M059J (cell line): ENCODE measurements around the gene AFAP1L1. TPM values are rescaled to one million over a fixed set of nuclear protein-coding genes. Genes with fewer than 3 reads are reported as not detected.

ENCODE experiments used
- DNase-seq: peaks from one replicate; pipeline ENCODE4 v3.0.0-alpha.2; 2012; ENCODE audit warnings: low read depth
- total RNA-seq: library from RNA; depleted of rRNA; stranded (reverse); fragments of >200 nt; shearing (Covaris generic); gene quantifications from 2 replicates; pipeline ENCODE4 v1.2.3, GENCODE V29; 2014; rRNA removed

The AFAP1L1 gene
- total RNA-seq, result 6.5 and 9.1 TPM in 2 replicates

DNA sequence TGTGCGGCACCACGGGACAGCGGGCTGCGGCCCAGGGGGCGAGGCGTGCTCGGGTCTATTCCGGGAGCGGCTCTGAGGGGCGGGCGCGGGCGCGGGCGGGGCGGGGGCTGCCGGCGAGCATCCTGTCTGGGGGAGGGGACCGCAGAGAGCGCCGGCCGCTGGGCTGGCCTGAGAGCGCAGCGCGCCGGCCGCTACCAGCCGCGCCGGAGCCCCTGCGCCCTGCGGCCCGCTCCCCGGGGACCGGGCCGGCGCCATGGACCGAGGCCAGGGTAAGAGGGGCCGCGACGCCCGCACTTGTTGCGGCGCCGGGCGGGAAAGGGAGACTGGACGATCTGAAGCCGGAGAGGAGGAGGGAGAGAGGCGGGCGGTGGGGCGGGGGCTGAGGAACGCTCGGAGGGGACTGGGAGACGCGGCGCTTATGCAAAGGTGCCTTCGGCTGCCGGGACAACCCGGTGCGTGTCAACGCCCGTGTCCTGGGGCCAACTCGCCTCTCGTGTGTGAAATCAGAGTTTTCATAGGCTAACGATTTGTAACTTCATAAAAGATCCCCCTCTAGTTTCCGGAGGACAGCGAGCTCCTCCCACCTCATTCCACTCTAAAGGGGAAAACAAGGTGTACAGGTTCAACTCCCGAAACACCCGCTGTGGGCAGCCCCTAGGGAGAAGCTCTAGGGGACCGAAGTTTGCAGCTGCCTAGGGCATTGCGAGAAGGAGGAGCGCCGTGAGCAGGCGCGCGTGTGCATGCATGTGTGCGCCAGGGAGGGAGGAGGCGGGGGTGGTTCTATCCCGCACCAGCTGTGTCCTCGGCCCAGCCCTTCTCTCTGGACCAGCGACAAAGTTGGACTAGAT, at the start of gene AFAP1L1:
Gene AFAP1L1 (plus strand): TSS at position 144 of the 848 bp plus-strand sequence. CDS start 110 bp downstream, at position 254.
- peak; percentile 58 for DNase-seq

DNA sequence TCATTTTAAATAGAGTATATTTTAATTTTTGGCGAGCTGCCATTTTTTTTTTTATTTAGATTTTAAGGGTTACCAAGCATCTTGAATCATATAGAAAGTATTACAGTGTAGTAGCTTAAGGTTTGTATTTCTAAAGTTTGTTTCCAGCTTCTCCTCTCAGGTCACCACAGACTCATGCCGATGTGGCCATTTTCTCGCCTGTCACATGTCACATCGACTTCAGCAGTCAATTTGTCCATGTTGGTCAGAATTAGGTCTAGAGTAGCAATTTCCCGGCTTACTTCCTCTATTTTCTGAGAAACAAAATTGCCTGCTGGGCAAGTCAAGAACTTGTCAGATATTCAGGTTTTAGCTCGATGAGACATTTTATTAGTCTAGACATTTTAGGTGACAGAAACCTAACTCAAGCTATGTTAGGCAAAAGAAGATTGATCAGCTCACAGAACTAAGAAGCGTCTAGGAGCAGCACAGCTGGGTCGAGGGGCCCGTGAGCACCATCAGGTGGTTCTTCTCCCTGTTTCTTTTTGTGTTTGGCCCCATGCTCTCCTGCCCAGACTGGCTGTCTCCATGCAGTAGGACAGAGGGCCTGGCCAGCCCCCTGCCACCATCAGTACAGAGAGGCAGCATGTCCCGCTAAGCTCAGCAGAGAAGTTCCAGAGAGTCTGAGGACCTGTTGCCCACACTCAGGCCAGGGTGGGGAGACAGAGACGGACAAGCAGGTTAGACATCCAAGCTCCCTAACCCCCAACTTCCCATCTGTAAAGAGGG, 48.4 kb upstream of the AFAP1L1 start:
- DNase-seq, result no peak

DNA sequence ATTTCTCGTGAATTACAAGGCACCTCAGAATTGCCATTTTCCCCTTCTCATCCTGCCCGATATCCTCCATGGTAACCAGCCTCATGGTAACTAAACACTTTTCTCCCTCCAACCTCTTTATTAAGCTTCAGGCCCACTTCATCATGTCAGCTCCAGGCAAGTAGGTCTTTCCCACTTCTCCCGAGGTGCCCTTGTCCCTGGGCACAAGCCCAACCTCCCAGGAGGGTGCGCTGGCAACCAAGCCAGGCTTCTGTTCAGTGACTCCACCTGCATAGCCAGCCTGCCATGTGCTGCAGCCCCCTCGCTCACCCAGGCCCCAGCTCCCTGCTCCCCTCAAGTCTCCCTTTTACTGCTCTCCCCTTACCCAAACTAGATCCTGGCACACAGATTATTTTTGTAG, 47.4 kb upstream of the AFAP1L1 start:
- DNase-seq, result no peak

DNA sequence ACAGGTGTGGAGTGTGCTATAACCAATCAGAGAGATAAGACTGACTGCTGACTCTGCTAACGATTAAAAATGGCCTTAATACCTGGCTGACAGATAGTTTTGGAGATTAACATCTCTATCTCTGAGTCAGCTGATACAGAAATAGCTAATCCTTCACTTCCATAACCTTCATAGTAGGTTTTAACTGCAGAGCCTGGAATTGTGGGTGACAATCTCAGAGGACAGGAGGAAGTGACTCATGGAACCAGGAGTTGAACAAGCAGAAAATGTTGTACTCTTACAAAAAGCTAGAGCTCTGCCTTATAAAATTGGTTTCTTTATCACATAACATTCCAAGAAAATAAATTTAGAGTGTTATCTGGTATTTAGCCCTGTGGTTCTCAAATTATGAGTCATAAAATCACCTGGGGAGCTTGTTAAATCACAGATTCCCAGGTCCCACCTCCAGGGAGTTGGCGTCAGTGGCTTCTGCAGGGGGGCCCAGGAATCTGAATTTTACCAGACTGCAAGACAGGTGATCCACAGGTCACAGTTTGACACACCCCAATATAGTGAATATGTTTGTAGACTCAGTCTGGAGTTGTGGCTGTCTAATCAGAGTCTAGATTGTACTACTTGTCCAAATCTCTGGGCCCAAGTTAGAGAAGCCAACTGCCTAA, 44.4 kb upstream of the AFAP1L1 start:
- DNase-seq, result peak; percentile 97

DNA sequence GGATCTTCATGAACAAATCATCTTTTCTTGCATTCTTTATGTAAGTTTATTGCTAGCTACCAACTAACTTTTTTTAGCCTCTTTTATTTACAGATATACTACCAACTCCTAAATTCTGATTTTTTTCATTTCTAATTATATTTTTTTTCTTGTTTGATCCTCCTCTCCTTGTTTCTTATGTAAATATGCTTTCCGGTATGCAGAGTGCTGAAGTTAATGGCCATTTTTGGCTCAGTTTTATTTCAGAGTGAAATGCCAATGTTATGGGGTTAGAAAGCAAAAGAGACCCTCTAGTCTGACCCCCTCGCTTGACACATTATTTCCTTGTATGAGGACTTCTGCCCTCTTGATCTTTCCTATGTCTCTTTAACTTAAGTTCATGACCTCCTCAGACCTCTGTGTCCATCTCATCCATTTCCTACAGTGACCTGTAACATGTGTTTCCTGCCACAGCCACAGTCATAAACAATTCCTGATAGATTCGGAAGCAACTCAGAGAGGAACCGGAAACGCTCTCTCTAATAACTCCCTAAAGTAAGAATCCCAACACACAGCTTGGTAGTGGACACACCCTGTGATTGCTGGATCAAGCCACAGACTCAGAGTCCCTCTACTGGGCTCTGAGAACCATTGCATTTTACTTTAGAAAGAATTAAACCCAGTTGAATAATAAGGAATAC, 42.9 kb upstream of the AFAP1L1 start:
- peak; percentile 91 for DNase-seq

DNA sequence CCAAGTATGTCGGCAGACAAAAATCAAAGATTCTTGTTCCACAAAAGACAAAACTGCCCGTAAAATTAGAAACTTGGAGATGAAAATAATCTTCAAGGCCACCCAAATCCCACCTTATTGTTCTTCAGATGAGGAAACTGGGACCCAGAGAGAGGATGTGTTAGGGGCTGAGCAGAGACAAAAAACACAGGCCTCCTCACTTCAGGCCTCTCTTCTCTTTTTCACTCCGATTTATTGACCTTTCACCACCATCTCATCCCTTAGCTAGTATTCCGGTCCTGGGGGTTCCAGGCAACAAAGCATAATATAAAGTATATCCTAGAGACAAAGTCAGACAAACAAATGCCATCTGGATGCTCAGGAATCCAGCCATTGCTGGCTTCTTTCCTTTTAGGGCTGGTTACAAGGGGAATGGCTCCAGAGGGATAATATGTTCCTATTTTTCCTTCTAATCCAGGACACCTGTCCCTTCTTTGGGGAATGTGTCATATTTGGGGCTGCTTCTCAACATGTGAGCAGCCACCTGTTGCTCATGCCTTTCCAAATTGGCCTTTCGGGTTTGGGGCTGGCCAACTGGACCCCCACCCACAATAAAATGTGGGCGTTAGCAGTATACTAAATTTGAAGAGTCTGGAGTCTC, 42.2 kb upstream of the AFAP1L1 start:
- DNase-seq, result no peak

DNA sequence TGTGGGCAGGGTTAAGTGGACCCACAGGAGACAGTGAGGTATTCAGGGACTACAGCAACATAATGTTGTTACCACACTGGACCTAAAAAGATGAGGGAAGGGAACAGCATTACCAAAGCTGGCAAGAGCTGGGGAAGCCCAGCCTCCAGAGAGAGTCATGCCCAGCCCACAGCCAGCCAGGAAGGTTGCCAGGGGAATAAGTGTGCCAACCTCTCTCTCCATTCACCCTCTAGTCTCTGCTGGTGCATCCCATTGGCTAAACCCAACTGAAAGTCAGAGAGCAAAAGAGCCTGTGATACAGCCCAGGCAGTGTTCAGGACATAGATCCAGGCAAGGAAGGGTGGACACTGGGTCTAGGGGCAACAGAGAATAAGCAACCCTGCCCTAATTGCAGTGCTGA, 35.8 kb upstream of the AFAP1L1 start:
- DNase-seq, result no peak

DNA sequence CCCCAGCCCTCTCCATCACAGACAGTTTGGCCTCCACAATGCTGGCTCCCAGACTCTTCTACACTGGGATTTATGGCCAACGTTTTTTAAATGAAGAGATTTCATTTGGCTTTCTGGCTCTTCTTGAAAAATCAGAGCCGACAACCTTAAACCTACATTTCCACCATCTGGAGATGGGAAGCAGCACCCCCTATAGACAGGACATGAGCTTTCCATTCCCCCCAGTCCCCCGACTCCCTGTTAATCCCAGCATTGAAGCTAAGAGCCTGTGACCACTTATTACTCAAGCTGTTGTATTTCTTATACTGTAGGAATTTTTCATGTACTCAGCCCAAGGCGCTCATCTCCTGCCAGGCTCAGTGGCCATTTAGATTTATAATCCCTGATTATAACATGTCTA, 34.0 kb upstream of the AFAP1L1 start:
- DNase-seq, result no peak

DNA sequence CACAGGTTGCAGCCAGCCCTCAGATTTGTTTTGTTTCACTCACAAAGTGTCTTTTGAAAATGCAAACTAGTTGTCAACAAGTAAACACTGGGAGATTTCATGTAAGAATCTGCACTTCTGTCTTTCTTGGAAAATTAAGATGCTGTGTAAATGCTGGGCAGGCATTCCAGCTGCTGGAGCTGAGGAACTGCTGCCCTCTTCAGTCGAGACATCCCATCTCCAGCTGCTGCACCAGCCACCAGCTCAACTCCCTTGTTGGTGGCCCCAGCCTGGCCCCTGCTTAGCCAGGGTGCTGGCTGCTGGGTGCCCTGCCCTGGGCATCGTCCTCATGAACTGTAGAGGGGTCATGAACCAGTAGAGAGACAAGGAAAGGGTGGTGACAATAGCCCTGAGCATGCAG, 33.1 kb upstream of the AFAP1L1 start:
- DNase-seq, result no peak

DNA sequence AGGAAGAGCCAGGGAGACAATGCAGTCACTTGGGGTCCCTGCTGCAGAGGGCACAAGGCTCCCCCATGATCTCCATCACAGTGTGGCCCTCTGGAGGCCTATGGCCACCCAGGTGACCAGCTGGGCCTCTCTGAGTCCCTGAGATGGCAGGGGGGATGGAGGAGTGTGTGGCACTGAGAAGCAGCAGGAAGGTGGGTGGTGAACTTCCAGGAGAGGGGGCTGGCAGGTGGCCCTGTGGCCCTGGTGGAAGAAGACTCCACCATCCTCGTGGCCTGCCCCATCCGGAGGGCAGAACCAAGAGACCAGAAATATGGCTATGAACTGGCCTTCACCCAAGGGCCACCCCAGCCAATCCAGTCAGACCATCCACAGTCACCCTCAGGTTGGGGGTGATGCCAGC, 31.7 kb upstream of the AFAP1L1 start:
- no peak for DNase-seq

DNA sequence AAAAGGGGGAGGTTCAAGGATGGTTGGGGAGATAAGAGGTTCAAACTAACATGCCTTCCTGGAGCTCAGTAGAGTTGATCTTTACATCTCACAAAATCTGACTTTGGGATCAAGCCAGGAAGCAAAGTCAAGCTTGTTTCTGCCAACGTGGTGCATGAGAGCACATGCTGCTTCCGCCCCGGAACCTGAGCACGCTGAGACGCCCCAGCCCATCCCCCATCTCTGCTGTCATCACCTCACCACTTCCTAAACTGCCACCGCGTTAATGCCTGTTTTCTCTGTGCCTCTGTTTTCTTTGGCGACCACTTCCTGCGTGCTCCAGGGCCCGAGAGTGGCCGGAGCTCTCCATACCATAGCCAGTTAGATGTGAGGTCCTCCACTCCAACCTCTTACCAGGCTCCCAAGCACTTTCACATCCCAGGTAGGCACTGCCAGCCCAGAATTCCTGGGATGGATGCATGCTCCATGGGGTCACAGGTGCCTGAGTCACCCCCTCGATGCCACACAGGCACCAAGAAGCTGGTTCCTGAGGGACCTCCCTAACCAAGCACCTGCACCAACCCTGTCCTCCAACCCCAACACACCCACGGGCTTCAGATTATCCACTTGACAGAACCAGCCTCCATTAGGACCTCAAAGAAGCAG, 31.2 kb upstream of the AFAP1L1 start:
- no peak for DNase-seq

DNA sequence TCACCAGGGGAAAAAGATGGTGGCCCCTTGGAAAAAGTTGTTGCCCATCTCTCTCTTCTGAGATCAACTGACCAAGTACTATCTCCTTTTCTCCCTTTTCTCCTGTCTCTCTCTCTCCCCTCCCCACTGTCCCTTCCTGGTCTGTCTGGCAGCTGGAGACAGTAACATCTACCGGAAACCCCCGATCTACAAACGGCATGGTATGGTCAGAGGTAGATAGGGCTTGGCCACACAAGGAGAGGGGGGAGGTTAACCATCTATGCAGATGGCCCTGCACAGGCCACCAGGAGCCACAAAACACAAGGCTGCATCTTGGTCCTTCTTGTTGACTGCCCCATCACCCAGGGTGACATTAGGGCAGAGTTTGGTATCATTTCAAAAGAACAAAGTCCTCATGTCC, 29.3 kb upstream of the AFAP1L1 start:
- no peak for DNase-seq

DNA sequence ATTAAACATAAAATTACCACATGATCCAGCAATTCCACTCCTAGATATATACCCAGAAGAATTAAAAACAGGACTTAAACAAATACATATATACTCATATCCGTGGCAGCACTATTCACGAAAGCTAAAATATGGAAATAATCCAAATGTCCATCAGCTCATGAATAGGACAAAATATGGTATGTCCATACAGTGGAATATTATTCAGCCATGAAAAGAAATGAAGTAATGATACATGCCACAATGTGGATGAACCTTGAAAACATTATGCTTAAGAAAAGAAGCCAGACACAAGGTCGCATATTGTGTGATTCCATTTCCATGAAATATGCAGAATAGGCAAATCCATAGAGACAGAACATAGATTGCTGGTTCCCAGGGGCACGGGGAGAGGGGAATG, 24.8 kb upstream of the AFAP1L1 start:
- DNase-seq, result no peak

DNA sequence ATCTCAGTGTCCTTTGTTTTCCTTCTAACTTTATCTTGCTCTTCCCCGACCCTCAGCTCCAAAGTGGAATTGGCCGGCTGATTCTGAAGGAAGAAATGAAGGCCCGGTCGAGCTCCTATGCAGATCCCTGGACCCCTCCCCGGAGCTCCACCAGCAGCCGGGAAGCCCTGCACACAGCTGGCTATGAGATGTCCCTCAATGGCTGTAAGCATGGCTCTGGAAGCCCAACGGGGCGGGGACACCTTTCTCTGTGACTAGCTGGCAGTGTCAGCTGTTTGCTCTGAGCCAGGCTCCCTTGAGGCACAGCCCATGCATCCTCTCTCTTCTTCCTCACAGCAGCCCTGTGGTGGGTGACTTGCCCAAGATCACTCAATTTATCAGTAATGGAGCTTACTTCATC, 23.9 kb upstream of the AFAP1L1 start:
- no peak for DNase-seq

DNA sequence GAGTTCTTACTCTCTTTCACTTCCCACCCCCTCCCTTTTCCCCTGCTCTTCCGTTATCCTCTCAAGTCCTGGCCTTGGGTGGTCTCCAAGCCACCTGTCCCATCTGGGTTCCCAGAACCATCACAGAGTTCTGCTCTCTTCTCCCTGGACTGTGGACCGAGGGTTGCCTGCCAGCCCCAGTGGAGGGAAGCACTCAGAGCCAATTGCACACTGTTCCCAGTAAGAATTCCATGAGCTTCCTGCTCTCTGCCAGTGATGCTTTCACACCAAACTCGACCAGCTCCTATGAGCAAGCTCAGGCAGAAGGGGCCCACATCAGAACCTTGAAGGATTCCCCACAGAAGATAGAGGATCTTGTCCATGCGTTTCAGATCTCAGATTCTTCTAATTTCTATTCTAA, 20.1 kb upstream of the AFAP1L1 start:
- DNase-seq, result no peak

DNA sequence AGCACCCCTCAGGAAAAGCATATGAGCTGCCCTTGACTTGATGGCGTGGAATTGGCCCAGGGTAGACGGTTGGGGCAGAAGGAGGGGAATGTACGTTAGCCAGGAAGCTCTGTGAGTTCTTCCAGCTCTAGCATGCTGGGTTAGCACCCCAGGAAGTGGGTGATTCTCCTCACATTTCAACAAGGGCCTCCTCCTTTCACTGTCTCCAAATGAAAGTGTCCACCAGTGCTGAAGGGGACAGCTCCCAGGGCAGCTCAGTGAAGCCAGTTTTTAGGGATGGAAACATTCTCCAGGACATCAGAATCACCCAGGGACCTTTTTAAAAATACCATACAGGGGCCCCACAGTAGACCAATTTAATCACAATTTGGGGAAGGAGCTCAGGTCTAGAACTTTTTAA, 17.2 kb upstream of the AFAP1L1 start:
- peak; percentile 47 for DNase-seq

DNA sequence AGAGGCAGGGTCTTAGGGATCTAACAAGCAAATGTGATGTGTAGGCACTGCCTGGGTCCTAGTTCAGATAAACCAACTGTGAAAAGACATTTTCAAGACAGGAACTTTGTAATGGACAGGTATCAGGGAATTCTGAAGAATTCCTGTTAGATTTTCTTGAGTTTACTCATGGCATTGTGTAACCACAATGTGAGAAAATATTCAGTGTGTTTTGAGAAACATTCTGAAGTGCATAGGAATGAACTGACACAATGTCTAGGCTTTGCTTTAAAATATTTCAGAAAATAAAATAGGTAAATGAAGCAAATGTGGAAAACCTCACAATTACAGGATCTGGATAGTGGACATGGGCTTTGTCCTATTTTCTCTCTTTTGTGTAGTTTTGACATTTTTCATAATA, 15.2 kb upstream of the AFAP1L1 start:
- peak; percentile 40 for DNase-seq

DNA sequence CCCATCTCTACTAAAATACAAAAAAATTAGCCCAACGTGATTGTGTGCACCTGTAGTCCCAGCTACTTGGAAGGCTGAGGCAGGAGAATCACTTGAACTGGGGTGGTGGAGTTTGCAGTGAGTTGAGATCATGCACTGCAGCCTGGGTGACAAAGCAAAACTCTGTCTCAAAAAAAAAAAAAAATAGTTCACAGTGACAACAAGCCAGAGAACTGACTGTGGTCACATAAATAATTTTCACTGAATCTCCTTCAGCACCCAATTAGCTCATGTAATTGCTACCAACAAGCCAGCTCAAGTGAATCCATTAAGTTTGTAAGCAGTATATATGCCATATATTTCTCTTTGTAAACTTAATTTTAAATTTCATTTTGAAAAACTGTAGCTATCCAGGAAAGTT, 14.5 kb upstream of the AFAP1L1 start:
- peak; percentile 22 for DNase-seq

DNA sequence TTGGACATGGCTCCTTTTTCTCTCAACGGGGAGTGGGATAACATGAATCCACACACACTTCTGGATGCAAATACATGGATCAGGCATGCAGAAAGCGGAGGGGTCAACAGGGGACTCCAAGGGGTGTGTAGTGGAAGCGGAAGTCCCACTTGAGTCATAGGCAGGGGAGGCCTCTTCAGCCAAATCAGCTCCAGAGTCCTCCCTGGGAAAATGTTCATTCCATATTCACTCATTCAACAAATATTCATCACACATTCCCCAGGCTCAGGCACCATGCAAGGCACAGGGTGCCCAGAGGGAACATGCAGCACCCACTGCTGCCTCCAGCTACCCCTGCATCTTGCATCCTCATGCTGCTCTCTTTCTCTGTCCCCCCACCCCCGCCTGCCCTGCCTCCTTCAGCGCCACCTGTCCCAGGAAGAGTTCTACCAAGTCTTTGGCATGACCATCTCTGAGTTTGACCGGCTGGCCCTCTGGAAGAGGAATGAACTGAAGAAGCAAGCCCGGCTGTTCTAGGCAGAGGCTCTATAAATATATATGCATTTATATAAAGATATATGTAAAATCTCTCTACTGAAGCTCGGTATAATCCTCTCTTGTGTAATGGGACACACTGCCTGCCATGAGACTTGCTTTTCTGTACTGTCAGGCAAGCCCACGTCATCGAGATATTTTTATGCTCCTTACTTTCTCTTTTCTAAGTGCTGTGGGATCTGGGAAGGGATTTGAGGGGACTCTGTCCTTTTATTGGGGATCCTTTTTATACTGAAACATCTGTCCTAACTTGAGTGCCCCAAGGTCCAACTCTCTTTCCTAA, 13.6 kb upstream of the AFAP1L1 start:
- DNase-seq, result peak; percentile 74

DNA sequence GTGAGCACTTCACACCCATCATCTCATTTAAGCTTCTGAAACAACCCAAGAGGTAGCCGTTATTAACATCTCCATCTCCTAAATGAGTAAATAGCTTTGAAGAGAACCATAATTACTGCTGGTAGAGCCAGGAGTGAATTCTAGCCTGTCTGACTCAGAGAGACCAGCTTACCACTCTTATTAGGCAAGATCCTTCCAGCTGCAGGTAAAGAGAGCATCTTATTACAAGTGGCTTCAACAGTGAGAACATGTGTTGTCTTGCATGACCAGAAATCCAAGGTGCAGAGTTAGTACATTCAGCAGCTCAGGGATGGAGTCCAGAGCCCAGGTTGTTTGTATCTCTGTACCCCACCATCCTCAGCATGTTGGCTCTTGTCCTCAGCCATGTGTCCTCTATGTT, 10.9 kb upstream of the AFAP1L1 start:
- DNase-seq, result peak; percentile 25
